Thyroid gland (tissue), 4 donors: ENCODE measurements around the gene C20orf202.

Experiments
- POLR2A ChIP-seq, 2 donors: fragments of 450-650 bp; IDR thresholded peaks; one replicate each; pipeline ENCODE4 v1.6.1; 2017; ENCODE audit warnings: antibody characterized with exemption in 2 of 2, mild to moderate bottlenecking in 2 of 2, moderate library complexity in 1 of 2
- TF ChIP-seq, protein P1 (sequence below), 6 experiments: fragments of 200-600 bp in 3 of 6; fragments of 450-650 bp in 3 of 6; sonication (generic) in 3 of 6; IDR thresholded peaks; one replicate each; pipeline ENCODE4 v1.5.1; 2016 to 2019; ENCODE audit warnings: antibody characterized with exemption in 6 of 6, mild to moderate bottlenecking in 2 of 6, inconsistent platforms in 1 of 6, moderate library complexity in 1 of 6

DNA sequence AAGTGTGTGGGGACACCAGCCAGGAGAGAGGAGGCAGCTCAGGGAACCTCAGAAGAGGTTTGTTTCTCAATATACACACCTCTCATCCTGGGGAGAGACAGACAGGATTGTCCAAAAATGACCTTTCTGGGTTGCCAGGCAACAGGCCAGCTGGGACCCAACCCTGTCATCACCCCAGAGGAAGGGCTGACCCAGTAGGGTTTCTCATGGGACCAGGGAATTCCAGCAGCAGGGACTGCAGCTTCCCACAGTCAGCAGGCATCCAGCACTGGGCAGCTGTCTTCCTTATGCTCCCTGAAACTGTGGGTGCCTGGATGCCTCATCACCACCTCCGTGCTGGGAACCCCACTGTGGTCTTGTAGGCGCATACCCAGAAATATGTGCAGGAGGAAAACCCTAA is 1.3 kb downstream of the C20orf202 start:
- TF ChIP-seq, protein P1, sequence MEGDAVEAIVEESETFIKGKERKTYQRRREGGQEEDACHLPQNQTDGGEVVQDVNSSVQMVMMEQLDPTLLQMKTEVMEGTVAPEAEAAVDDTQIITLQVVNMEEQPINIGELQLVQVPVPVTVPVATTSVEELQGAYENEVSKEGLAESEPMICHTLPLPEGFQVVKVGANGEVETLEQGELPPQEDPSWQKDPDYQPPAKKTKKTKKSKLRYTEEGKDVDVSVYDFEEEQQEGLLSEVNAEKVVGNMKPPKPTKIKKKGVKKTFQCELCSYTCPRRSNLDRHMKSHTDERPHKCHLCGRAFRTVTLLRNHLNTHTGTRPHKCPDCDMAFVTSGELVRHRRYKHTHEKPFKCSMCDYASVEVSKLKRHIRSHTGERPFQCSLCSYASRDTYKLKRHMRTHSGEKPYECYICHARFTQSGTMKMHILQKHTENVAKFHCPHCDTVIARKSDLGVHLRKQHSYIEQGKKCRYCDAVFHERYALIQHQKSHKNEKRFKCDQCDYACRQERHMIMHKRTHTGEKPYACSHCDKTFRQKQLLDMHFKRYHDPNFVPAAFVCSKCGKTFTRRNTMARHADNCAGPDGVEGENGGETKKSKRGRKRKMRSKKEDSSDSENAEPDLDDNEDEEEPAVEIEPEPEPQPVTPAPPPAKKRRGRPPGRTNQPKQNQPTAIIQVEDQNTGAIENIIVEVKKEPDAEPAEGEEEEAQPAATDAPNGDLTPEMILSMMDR (IDR thresholded peaks at IDR 0.05), result no peak
- no peak for TF ChIP-seq POLR2A (IDR thresholded peaks at IDR 0.05)
